Heart left ventricle (tissue), 16 donors: Measurements from ENCODE around the gene STK38L. TPM values are rescaled to one million over a fixed set of nuclear protein-coding genes. Genes with fewer than 3 reads are reported as not detected.

Experiments used
- ATAC-seq, 4 donors: fragments of 200-7000 bp; cut with Tn5 transposase; one replicate each; pipeline ENCODE4 v1.9.1; 2020 to 2022; ENCODE audit warnings: moderate library complexity in 4 of 4, mild to moderate bottlenecking in 3 of 4, moderate number of reproducible peaks in 1 of 4
- DNase-seq, 5 donors: peaks; one replicate each; pipeline ENCODE4 v3.0.0-alpha.2; 2020
- H3K27ac ChIP-seq, 12 donors: fragments of 200-600 bp; sonication (generic) in 4 of 12; one replicate each; pipeline versions ENCODE4 v1.5.0 to v1.8.0; 2016 to 2022; ENCODE audit warnings: mild to moderate bottlenecking in 2 of 12
- H3K27me3 ChIP-seq, 9 donors: fragments of 200-600 bp; sonication (generic) in 2 of 9; one replicate each; pipeline versions ENCODE4 v1.5.1 to v1.8.0; 2016 to 2022; ENCODE audit warnings: mild to moderate bottlenecking in 3 of 9
- H3K36me3 ChIP-seq, 9 donors: fragments of 200-600 bp; sonication (generic) in 2 of 9; one replicate each; pipeline versions ENCODE4 v1.5.0 to v1.8.0; 2018 to 2022; ENCODE audit warnings: mild to moderate bottlenecking in 2 of 9
- H3K4me1 ChIP-seq, 12 donors: fragments of 200-600 bp; sonication (generic) in 4 of 12; one replicate each; pipeline versions ENCODE4 v1.5.0 to v1.8.0; 2016 to 2022; ENCODE audit warnings: mild to moderate bottlenecking in 3 of 12
- H3K4me3 ChIP-seq, 12 donors: fragments of 200-600 bp; sonication (generic) in 4 of 12; one replicate each; pipeline versions ENCODE4 v1.5.0 to v1.8.0; 2017 to 2022; ENCODE audit warnings: mild to moderate bottlenecking in 9 of 12, moderate library complexity in 4 of 12
- H3K9me3 ChIP-seq, 12 donors: fragments of 200-600 bp; sonication (generic) in 4 of 12; one replicate each; pipeline versions ENCODE4 v1.5.0 to v1.8.0; 2016 to 2022; ENCODE audit warnings: mild to moderate bottlenecking in 1 of 12
- POLR2A ChIP-seq, 2 donors: fragments of 450-650 bp; IDR thresholded peaks; one replicate each; pipeline ENCODE4 v1.6.1; 2017; ENCODE audit warnings: antibody characterized with exemption in 2 of 2, mild to moderate bottlenecking in 2 of 2, moderate library complexity in 2 of 2
- WGBS, 4 donors: extraction: QIAGEN DNeasy Blood & Tissue Kit in 2 of 4; methylation state at CpG; one replicate each; pipeline versions ENCODE4 v1.1.5 to v1.1.7; 2013 to 2018; 5-methylcytosine and 5-hydroxymethylcytosine counted together
- intact Hi-C, 10 donors: fragments of 100-400 bp; cut with DNase I; formaldehyde crosslinking; loops; one replicate each; pipeline versions ENCODE4 v1.11.1 to v1.14.2; 2022
- polyA plus RNA-seq, 2 donors: library from polyadenylated mRNA; stranded (reverse); fragments of 200-250 nt; gene quantifications; one replicate each; pipeline ENCODE4 v1.2.3, GENCODE V29; 2013
- total RNA-seq, 9 donors: library from RNA; depleted of rRNA in 2 of 9; stranded (reverse); fragments of >200 nt in 2 of 9; fragmentation: NEBNext Ultra II Directional in 3 of 9; extraction: Animal tissue kit (Norgen Biotek cat#: 25700) in 3 of 9; gene quantifications; one replicate each; pipeline versions ENCODE4 v1.1.0 to v1.2.4, GENCODE V29; 2016 to 2023
- TF ChIP-seq, protein P1 (sequence below), 12 donors: fragments of 200-600 bp; sonication (generic) in 4 of 12; IDR thresholded peaks; one replicate each; pipeline versions ENCODE4 v1.5.0 to v1.8.0; 2018 to 2022; ENCODE audit warnings: antibody characterized with exemption in 12 of 12, mild to moderate bottlenecking in 5 of 12
- donor health status: ischemic (EF 13 %, LVEDD 7.1; RV severe dilation, severe dysfunction).
- donor health status: healthy with polysubstance abuse.
- donor health status: DM: no; HTN: yes; CAD: no.
- donor health status: DM: no; HTN: no; CAD: no.
- donor health status: ischemic (EF 25% LVEDD 6.9; RV normal size, moderate dysfunction).
- donor health status: ischemic (EF 25% LVEDD 5.7; RV mildly dilated, moderate dysfunction).
- donor health status: healthy.
- donor health status: DM: yes; HTN: yes; CAD: no.
- donor health status: ischemic (EF 35%, LVEDD 5.7; RV mildly dilated, moderate dysfunction).
- donor health status: nonischemic (EF 11% LVEDD 7.7; RV severe dilation, severe dysfunction).
- donor health status: DM: yes; HTN: yes; CAD: no.
- donor health status: PGD.
- donor health status: ischemic (EF 29% LVEDD 5.4; RV normal size, mild dysfunction).
- donor health status: nonischemic (EF 23%, LVEDD 6.1; RV moderate dilation, normal function).

STK38L gene
- total and polyA plus RNA-seq, 11 donors, result 21.1 to 142 (median 55.2) TPM

DNA sequence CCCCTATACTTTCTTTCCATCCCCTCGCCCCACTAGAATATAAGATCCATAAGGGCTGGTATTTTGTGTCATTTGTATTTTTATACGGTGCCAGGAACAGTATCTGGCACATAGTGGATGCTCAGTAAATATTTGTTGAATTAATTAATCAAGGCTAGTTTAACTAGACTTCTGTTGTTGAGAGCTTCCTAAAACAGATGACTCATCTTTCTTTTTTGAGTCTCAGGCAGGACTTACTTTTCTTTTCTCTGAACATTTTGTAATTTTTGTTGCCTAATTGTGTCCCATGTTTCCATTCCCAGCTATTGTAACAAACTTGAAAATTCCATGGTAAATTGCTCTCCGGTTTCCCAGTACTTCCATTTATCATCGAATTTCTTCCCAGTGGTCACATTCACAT is 16.7 kb downstream of the STK38L start:
- TF ChIP-seq, protein P1, sequence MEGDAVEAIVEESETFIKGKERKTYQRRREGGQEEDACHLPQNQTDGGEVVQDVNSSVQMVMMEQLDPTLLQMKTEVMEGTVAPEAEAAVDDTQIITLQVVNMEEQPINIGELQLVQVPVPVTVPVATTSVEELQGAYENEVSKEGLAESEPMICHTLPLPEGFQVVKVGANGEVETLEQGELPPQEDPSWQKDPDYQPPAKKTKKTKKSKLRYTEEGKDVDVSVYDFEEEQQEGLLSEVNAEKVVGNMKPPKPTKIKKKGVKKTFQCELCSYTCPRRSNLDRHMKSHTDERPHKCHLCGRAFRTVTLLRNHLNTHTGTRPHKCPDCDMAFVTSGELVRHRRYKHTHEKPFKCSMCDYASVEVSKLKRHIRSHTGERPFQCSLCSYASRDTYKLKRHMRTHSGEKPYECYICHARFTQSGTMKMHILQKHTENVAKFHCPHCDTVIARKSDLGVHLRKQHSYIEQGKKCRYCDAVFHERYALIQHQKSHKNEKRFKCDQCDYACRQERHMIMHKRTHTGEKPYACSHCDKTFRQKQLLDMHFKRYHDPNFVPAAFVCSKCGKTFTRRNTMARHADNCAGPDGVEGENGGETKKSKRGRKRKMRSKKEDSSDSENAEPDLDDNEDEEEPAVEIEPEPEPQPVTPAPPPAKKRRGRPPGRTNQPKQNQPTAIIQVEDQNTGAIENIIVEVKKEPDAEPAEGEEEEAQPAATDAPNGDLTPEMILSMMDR (IDR thresholded peaks at IDR 0.05), result no peak
- no peak overlapping the region for H3K4me3 ChIP-seq
- peaks cover 4 to 74% (median 38%) of the 10 kb centered on the region in 12 donors for H3K4me1 ChIP-seq

DNA sequence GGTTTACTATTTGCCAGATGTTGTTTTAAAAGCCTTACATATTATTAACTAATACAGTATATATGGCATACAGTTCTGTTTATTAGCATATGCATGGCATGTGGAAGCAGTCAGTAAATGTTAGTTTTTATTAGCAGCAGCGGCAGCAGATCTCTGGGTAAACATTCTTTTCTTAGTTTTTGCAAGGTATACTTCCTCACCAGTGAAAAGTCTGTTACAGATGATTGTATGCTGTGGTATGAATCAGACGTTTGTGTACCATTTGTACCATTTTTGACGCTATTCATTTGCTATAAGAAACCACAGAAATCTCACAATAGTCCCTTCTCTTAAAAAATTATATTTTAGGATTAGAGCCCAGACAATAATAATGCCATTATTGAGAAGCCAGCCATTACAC is 17.8 kb downstream of the STK38L start:
- H3K4me3 ChIP-seq, result no peak overlapping the region
- TF ChIP-seq, protein P1 (IDR thresholded peaks at IDR 0.05), result no peak
- TF ChIP-seq POLR2A (IDR thresholded peaks at IDR 0.05), result no peak
- intact Hi-C loops, result no loop called here
- peak overlapping the region in 1 of 12 donors; percentile 79 for H3K27ac ChIP-seq
- H3K4me1 ChIP-seq, result peaks cover 4 to 66% (median 36%) of the 10 kb centered on the region in 12 donors
- no peaks in the 10 kb centered on the region for H3K27me3 ChIP-seq
- no peaks in the 10 kb centered on the region for H3K9me3 ChIP-seq
- 74 to 80% (median 77%) methylated on average over 3 of the region's 3 CpGs for WGBS, 4 donors
- H3K36me3 ChIP-seq, result peaks cover 0 to 6% (median 0%) of the 10 kb centered on the region in 9 donors
- ATAC-seq (no peak), DNase-seq (no peak)

More for the DNA sequence above, 16.7 kb downstream of the STK38L start:
- ATAC-seq (peak in 2 of 4 donors; percentile 11 to 63), DNase-seq (no peak)
- H3K36me3 ChIP-seq, result peaks cover 0 to 3% (median 0%) of the 10 kb centered on the region in 9 donors
- H3K27me3 ChIP-seq, result no peaks in the 10 kb centered on the region
- 72 to 81% (median 78%) methylated on average over 4 of the region's 4 CpGs for WGBS, 4 donors
- peak overlapping the region in 8 of 12 donors; percentile 6 to 79 (median 53) for H3K27ac ChIP-seq
- intact Hi-C loops, result no loop called here
- H3K9me3 ChIP-seq, result no peaks in the 10 kb centered on the region

DNA sequence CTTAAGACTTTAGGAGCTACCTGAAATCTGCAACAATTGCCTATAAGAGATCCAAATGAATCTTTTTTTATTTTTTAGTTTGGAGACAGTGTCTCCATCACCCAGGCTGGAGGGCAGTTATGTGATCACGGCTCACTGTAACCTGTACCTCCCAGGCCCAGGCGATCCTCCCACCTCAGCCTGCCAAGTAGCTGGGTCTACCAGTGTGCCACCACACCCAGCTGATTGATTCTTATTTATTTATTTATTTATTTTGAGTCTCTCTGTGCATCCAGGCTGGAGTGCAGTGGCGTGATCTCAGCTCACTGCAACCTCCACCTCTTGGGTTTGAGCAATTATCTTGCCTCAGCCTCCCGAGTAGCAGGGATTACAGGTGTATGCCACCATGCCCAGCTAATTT is 26.1 kb downstream of the STK38L start:
- intact Hi-C loops, result no loop called here
- DNase-seq (no peak), ATAC-seq (no peak)
- Histone ChIP-seq H3K4me3 (no peak overlapping the region), H3K27me3 (no peaks in the 10 kb centered on the region), H3K4me1 (peaks cover 7 to 53% (median 34%) of the 10 kb centered on the region in 12 donors), H3K27ac (peak overlapping the region in 1 of 12 donors; percentile 19), H3K9me3 (peaks cover 0 to 13% (median 0%) of the 10 kb centered on the region in 12 donors), H3K36me3 (peaks cover 0 to 9% (median 0%) of the 10 kb centered on the region in 9 donors)
- TF ChIP-seq, protein P1 (IDR thresholded peaks at IDR 0.05), result no peak
- TF ChIP-seq POLR2A (IDR thresholded peaks at IDR 0.05), result no peak
- WGBS, 4 donors, result 89 to 96% (median 94%) methylated on average over 4 of the region's 4 CpGs

DNA sequence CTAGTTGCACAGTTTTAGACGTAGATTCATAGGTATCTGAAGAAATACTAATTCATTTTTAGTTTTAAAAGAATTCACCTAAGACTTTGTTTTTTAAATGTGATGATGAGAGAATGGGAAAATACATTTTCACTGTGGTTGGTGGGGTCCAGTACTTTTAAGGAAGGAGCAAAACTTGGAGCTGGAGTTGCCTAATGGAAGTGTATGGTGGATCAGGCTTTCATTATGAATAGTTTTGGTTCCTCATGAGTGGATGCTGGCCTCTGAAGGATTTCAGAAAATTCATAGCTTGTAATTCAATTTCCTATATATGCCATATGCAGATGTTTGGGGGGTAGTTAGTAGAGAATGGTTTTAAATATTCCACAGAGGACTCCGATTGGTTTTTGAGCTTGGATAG is 27.1 kb downstream of the STK38L start:
- 82 to 95% (median 90%) methylated on average over 2 of the region's 2 CpGs for WGBS, 4 donors
- H3K27ac ChIP-seq, result peak overlapping the region in 7 of 12 donors; percentile 52 to 72 (median 69)
- intact Hi-C loops, result no loop called here
- ATAC-seq (no peak), DNase-seq (no peak)
- H3K4me1 ChIP-seq, result peaks cover 7 to 59% (median 41%) of the 10 kb centered on the region in 12 donors
- no peak overlapping the region for H3K4me3 ChIP-seq
- TF ChIP-seq POLR2A (IDR thresholded peaks at IDR 0.05), result no peak
- TF ChIP-seq, protein P1 (IDR thresholded peaks at IDR 0.05), result no peak
- H3K36me3 ChIP-seq, result peaks cover 0 to 8% (median 0%) of the 10 kb centered on the region in 9 donors
- H3K27me3 ChIP-seq, result no peaks in the 10 kb centered on the region
- peaks cover 0 to 13% (median 0%) of the 10 kb centered on the region in 12 donors for H3K9me3 ChIP-seq
